Fibroblast of the aortic adventitia (primary cell): ENCODE data around the gene DNAJB11. TPM values are rescaled to one million over a fixed set of nuclear protein-coding genes. Genes with fewer than 3 reads are reported as not detected.

Experiments used
- DNase-seq: peaks from one replicate; pipeline ENCODE4 v3.0.0-alpha.2; 2010; ENCODE audit warnings: low read depth
- H3K4me3 ChIP-seq: 2 replicates; pipeline ENCODE4 v1.5.1; 2011; ENCODE audit warnings: low read depth, mild to moderate bottlenecking, control low read depth, low read length, moderate library complexity
- total RNA-seq: library from RNA; depleted of rRNA; stranded (reverse); fragments of >200 nt; gene quantifications from 2 replicates; pipeline ENCODE4 v1.2.3, GENCODE V29; 2012; ENCODE audit warnings: low replicate concordance
- TF ChIP-seq, protein P1 (sequence below): IDR thresholded peaks from 2 replicates; pipeline ENCODE4 v1.5.1; 2011; ENCODE audit warnings: mild to moderate bottlenecking, low read length, control low read depth, inconsistent platforms; ENCODE audit not compliant: insufficient read depth

DNAJB11 gene
- total RNA-seq, 1 donor: 44.0 TPM

DNA sequence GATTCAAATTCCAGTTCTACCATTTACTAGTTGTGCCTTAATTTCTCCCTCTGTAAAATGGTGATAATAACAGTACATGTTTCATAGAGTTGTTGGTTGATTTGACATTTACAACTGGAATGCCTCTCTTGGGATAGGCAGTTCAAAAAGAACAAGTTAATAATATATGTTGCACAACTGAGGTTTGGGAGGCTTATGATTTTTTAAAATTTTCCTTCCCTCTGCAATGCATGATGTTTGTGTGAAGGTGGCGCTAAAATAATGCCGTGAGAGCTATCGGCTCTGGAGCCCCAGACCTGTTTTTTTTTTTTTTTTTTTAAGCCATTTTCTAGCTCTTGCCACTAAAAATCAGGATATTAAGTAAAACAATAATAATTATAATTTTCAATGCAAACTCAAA, 18.6 kb downstream of the DNAJB11 start:
- peak; percentile 56 for DNase-seq
- H3K4me3 ChIP-seq: no peak overlapping the region
- TF ChIP-seq, protein P1, sequence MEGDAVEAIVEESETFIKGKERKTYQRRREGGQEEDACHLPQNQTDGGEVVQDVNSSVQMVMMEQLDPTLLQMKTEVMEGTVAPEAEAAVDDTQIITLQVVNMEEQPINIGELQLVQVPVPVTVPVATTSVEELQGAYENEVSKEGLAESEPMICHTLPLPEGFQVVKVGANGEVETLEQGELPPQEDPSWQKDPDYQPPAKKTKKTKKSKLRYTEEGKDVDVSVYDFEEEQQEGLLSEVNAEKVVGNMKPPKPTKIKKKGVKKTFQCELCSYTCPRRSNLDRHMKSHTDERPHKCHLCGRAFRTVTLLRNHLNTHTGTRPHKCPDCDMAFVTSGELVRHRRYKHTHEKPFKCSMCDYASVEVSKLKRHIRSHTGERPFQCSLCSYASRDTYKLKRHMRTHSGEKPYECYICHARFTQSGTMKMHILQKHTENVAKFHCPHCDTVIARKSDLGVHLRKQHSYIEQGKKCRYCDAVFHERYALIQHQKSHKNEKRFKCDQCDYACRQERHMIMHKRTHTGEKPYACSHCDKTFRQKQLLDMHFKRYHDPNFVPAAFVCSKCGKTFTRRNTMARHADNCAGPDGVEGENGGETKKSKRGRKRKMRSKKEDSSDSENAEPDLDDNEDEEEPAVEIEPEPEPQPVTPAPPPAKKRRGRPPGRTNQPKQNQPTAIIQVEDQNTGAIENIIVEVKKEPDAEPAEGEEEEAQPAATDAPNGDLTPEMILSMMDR: peak; percentile 41

DNA sequence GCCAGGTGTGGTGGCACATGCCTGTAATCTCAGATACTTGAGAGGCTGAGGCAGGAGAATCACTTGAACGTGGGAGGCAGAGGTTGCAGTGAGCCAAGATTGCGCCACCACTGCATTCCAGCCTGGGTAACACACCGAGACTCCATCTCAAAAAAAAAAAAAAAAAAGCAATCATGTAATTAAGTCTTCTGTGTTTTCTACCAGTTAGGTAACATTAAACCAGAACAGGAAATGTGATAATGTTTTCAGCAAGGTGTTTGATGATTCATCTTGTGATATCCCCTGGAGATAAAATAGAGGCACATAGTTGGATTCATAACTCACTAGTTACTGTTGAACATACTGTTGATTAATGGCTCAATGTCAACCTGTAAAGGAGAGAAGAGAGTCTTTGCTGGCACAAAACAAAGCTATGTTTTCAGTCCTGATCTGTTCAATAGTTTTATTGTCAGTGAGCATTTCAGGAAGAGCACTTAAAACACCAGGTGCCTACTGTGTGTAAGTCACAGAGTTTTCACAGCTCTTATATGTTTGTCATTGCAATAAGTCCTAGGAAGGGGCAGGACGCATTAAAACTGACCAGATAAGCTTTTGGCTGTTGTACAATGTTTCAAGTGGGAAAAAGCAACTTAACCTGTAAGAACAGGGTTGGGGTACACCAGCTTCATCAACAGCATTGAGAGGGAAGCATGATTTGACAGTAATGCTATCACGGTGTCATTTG, 19.5 kb downstream of the DNAJB11 start:
- H3K4me3 ChIP-seq: no peak overlapping the region
- DNase-seq: peak; percentile 27
- TF ChIP-seq, protein P1: no peak

DNA sequence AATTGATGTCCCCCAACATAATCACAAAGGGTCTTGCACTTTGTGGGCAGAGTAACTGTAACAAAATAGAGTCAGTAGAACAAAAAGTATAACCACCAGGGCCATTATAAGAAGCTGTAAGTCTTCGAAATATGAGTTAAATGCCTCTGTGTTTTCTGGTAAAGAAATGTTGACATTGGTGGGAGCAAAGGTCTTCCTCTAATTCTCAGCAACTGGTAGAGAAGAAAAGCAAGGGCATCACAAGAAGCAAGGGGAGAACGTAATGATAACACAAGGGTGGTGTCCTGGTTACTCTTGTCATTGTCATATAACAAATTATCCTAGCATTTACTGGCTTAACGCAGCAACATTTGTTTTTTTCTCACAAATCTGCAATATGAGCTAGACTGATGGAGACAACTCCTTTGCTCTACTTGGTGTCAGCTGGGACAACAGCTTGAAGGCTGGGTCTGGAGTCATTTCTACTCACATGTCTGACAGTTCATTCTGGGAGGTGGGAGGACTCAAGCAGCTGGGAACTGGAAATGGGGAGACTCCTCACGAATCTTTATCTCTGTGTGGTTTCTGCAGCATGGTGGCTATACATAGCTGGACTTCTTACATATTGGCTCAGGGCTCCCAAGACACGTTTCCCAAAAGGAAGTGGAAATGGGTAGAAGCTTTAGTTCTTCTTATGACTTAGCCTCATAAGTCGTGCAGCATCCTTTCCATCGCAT, 20.2 kb downstream of the DNAJB11 start:
- DNase-seq: no peak
- TF ChIP-seq, protein P1: no peak
- H3K4me3 ChIP-seq: no peak overlapping the region

DNA sequence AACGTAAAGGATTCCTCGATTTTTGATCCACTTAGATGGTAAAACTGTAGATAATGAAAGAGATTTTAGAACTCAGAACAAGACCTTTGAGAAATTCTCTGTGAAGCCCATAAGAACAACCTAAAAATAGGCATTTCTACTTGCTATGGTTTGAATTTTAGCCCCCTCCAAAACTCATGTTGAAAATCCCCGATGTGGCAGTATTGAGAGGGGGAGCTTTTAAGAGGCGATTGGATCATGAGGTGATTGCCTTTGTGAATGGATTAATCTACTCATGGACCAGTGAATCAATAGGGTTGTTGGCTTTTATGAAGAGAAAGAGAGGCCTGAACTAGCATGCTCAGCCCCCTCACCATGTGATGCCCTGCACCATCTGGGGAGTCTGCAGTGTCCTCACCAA, 22.2 kb downstream of the DNAJB11 start:
- H3K4me3 ChIP-seq: no peak overlapping the region
- DNase-seq: no peak
- TF ChIP-seq, protein P1: no peak

DNA sequence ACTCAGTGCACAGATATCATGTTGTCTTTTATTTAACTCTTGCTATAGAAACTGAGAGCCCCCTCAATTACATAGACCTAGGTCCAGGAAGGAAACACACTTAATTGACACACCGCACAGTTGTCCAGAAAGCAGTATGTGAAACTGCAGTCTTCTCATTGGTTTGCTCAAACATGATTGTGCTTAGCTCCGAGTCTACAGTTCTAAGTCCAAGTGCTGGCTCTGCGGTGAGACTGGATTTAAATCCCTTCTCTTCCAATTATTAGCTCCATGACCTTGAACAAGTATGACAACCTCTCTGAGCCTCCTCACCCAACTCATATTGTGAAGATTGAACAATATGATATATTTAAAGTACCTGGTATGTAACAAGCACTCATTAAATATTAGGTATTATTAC, 23.3 kb downstream of the DNAJB11 start:
- no peak overlapping the region for H3K4me3 ChIP-seq
- TF ChIP-seq, protein P1: no peak
- DNase-seq: no peak

DNA sequence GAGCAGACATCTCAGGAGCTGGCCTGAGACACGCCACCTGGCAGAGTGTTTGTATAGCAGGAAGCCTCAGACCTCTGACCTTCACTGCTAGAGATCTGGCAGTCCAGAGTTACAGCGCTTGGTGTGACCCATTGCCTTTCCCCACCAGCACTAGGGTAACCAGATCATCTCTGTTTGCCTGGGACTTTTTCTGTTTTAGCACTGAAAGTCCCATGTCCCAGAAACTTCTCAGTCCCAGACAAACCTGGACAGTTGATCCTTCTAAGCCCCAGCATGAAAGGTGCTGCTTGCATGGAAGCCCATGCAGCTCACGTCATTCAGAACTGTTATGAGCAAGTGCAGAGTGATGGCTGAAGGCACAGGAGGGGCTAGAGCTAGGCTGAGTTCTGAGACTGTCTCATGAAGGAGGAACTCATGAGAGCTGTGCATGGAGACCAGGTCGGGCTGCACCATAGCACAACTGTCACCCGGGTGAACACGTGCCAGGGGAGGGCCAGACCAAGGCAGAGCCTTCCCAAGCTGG, 24.1 kb downstream of the DNAJB11 start:
- H3K4me3 ChIP-seq: no peak overlapping the region
- DNase-seq: no peak
- TF ChIP-seq, protein P1: no peak
